WTC11 (cell line): ENCODE measurements around the gene MAT2A. TPM values are rescaled to one million over a fixed set of nuclear protein-coding genes. Genes with fewer than 3 reads are reported as not detected.

Experiments used
- ATAC-seq: fragments of 200-7000 bp; cut with Tn5 transposase; 2 replicates; pipeline ENCODE4 v1.10.0; 2021; ENCODE audit warnings: mild to moderate bottlenecking, moderate library complexity
- CTCF ChIA-PET: fragments of 300-600 bp; sonication (Branson Sonifier 250); formaldehyde crosslinking; loops from one replicate; lab custom pipeline; 2021; ENCODE audit warnings: antibody characterized with exemption; lab: Charles Lee
- POLR2A ChIA-PET: fragments of 350-600 bp; sonication (Branson Sonifier 250); formaldehyde crosslinking; loops from one replicate; lab custom pipeline; 2021; ENCODE audit warnings: antibody characterized with exemption; lab: Charles Lee
- DNase-seq: peaks from one replicate; pipeline ENCODE4 v3.0.0; 2021; ENCODE audit warnings: low spot score
- H3K27ac Mint-ChIP-seq: 2 replicates; pipeline ENCODE4 v1.8.0; 2021; ENCODE audit warnings: mixed read lengths
- H3K27me3 Mint-ChIP-seq: 2 replicates; pipeline ENCODE4 v1.8.0; 2021; ENCODE audit warnings: low read depth, mild to moderate bottlenecking, moderate library complexity, mixed read lengths
- H3K36me3 Mint-ChIP-seq: 2 replicates; pipeline ENCODE4 v1.8.0; 2021; ENCODE audit warnings: mixed read lengths
- H3K4me1 Mint-ChIP-seq: 2 replicates; pipeline ENCODE4 v1.8.0; 2022; ENCODE audit warnings: mixed read lengths
- H3K4me3 Mint-ChIP-seq: 2 replicates; pipeline ENCODE4 v1.8.0; 2021; ENCODE audit warnings: mild to moderate bottlenecking, moderate library complexity, mixed read lengths
- H3K9me3 Mint-ChIP-seq: 2 replicates; pipeline ENCODE4 v1.8.0; 2021; ENCODE audit warnings: mixed read lengths
- CREB1 ChIP-seq: sonication (generic); formaldehyde crosslinking; IDR thresholded peaks from 2 replicates; pipeline ENCODE4 v1.8.0; 2023; ENCODE audit warnings: mild to moderate bottlenecking, missing genetic modification reagents
- CREM ChIP-seq: sonication (generic); formaldehyde crosslinking; IDR thresholded peaks from 2 replicates; pipeline ENCODE4 v1.8.1; 2022; ENCODE audit warnings: mild to moderate bottlenecking, missing genetic modification reagents, moderate library complexity
- ESRRA ChIP-seq: sonication (generic); formaldehyde crosslinking; IDR thresholded peaks from 2 replicates; pipeline ENCODE4 v1.8.1; 2022; ENCODE audit warnings: mild to moderate bottlenecking, missing genetic modification reagents, borderline replicate concordance
- FOXK1 ChIP-seq: sonication (generic); formaldehyde crosslinking; IDR thresholded peaks from 2 replicates; pipeline ENCODE4 v1.8.0; 2022; ENCODE audit warnings: mild to moderate bottlenecking, moderate library complexity, missing genetic modification reagents
- GRHL2 ChIP-seq: fragments of 250-450 bp; sonication (Bioruptor Pico); IDR thresholded peaks from 2 replicates; pipeline ENCODE4 v1.8.0; 2022; ENCODE audit warnings: mild to moderate bottlenecking, moderate library complexity; ENCODE audit not compliant: insufficient replicate concordance, severe bottlenecking
- IRF2 ChIP-seq: sonication (generic); formaldehyde crosslinking; IDR thresholded peaks from 2 replicates; pipeline ENCODE4 v1.8.0; 2022; ENCODE audit warnings: low read depth, missing genetic modification reagents, borderline replicate concordance
- JUN ChIP-seq: sonication (generic); formaldehyde crosslinking; IDR thresholded peaks from 2 replicates; pipeline ENCODE4 v1.8.0; 2023; ENCODE audit warnings: mild to moderate bottlenecking, missing genetic modification reagents
- MXD4 ChIP-seq: fragments of 250-450 bp; sonication (Bioruptor Pico); IDR thresholded peaks from 2 replicates; pipeline ENCODE4 v1.8.0; 2021; ENCODE audit warnings: mild to moderate bottlenecking, moderate library complexity, borderline replicate concordance
- NFYB ChIP-seq: sonication (generic); formaldehyde crosslinking; conservative IDR thresholded peaks from 2 replicates; pipeline ENCODE4 v1.8.0; 2022; ENCODE audit warnings: low read depth, missing genetic modification reagents
- NR1H2 ChIP-seq: sonication (generic); formaldehyde crosslinking; IDR thresholded peaks from 2 replicates; pipeline ENCODE4 v1.9.0; 2021; ENCODE audit warnings: mild to moderate bottlenecking, moderate library complexity, missing genetic modification reagents
- PREB ChIP-seq: sonication (generic); formaldehyde crosslinking; IDR thresholded peaks from 2 replicates; pipeline ENCODE4 v1.8.1; 2022; ENCODE audit warnings: mild to moderate bottlenecking, missing genetic modification reagents, moderate library complexity, borderline replicate concordance
- SMAD3 ChIP-seq: sonication (generic); formaldehyde crosslinking; IDR thresholded peaks from 2 replicates; pipeline ENCODE4 v1.8.0; 2022; ENCODE audit warnings: missing genetic modification reagents, mild to moderate bottlenecking, borderline replicate concordance
- SMAD4 ChIP-seq: sonication (generic); formaldehyde crosslinking; IDR thresholded peaks from 2 replicates; pipeline ENCODE4 v1.8.0; 2022; ENCODE audit warnings: mild to moderate bottlenecking, missing genetic modification reagents
- SOX15 ChIP-seq: fragments of 250-450 bp; sonication (Bioruptor Pico); IDR thresholded peaks from 2 replicates; pipeline ENCODE4 v1.9.0; 2021; ENCODE audit warnings: mild to moderate bottlenecking
- SP1 ChIP-seq: sonication (generic); formaldehyde crosslinking; conservative IDR thresholded peaks from 2 replicates; pipeline ENCODE4 v1.8.1; 2022; ENCODE audit warnings: missing genetic modification reagents
- TP53 ChIP-seq: sonication (generic); formaldehyde crosslinking; IDR thresholded peaks from 2 replicates; pipeline ENCODE4 v1.8.1; 2023; ENCODE audit warnings: mild to moderate bottlenecking, missing genetic modification reagents
- USF2 ChIP-seq: sonication (generic); formaldehyde crosslinking; IDR thresholded peaks from 2 replicates; pipeline ENCODE4 v1.8.1; 2023; ENCODE audit warnings: mild to moderate bottlenecking, missing genetic modification reagents, moderate library complexity
- ZNF121 ChIP-seq: sonication (generic); formaldehyde crosslinking; IDR thresholded peaks from 2 replicates; pipeline ENCODE4 v1.8.0; 2023; ENCODE audit warnings: missing genetic modification reagents
- ZNF232 ChIP-seq: sonication (generic); formaldehyde crosslinking; IDR thresholded peaks from 2 replicates; pipeline ENCODE4 v1.8.0; 2022; ENCODE audit warnings: mild to moderate bottlenecking, missing genetic modification reagents
- ZNF263 ChIP-seq: sonication (generic); formaldehyde crosslinking; IDR thresholded peaks from 2 replicates; pipeline ENCODE4 v1.8.1; 2022; ENCODE audit warnings: low read depth, mild to moderate bottlenecking, moderate library complexity, missing genetic modification reagents
- ZNF317 ChIP-seq: sonication (generic); formaldehyde crosslinking; IDR thresholded peaks from 2 replicates; pipeline ENCODE4 v1.8.1; 2023; ENCODE audit warnings: low read depth, mild to moderate bottlenecking, moderate library complexity, missing genetic modification reagents, borderline replicate concordance
- ZNF671 ChIP-seq: fragments of 250-450 bp; sonication (Bioruptor Pico); IDR thresholded peaks from 2 replicates; pipeline ENCODE4 v1.8.0; 2021; ENCODE audit warnings: mild to moderate bottlenecking
- total RNA-seq: library from RNA; stranded (reverse); gene quantifications from 3 replicates; pipeline ENCODE4 v1.2.3, GENCODE V29; 2021
- TF ChIP-seq, protein P1 (sequence below): sonication (generic); formaldehyde crosslinking; IDR thresholded peaks from 2 replicates; pipeline ENCODE4 v1.8.1; 2022; ENCODE audit warnings: mild to moderate bottlenecking, moderate library complexity, missing genetic modification reagents
- TF ChIP-seq, protein P2 (sequence below): fragments of 250-450 bp; sonication (Bioruptor Pico); IDR thresholded peaks from 2 replicates; pipeline ENCODE4 v1.9.0; 2021; ENCODE audit warnings: mild to moderate bottlenecking
- TF ChIP-seq, protein P3 (sequence below): sonication (generic); formaldehyde crosslinking; IDR thresholded peaks from 2 replicates; pipeline ENCODE4 v1.8.0; 2022; ENCODE audit warnings: mild to moderate bottlenecking, missing genetic modification reagents
- TF ChIP-seq, protein P4 (sequence below): sonication (generic); formaldehyde crosslinking; IDR thresholded peaks from 2 replicates; pipeline ENCODE4 v1.8.0; 2022; ENCODE audit warnings: missing genetic modification reagents

MAT2A gene
- total RNA-seq, 1 experiment from 2014 or later, result 222 TPM

DNA sequence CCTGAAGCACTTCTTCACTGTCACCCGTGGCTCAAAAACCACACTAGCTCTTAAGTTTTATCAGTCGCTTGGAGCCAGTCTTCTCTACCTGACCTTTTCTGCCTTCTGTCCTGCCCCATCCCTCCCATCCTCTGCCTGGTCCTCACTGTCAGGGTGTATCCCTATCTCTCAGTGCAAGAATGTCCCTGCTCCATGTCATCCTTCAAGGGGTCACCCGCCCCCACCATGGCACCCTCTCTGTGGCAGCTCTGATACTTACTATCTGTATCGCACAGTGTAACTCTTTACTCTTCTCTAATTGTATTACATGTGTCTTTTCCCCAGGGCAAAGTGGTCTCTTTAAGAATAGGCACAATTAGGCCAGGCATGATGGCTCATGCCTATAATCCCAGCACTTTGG is 49.7 kb downstream of the MAT2A start:
- no peak overlapping the region for H3K4me3 Mint-ChIP-seq
- DNase-seq (no peak), ATAC-seq (no peak)
- no peak overlapping the region for H3K27ac Mint-ChIP-seq
- CTCF ChIA-PET, result no interaction called here
- no peaks in the 10 kb centered on the region for H3K9me3 Mint-ChIP-seq
- POLR2A ChIA-PET, result interaction anchor here (0.6 kb wide), 1 partner anchor 17 kb away, joined by 3 read pairs; no protein-coding TSS in a partner anchor
- no peaks in the 10 kb centered on the region for H3K36me3 Mint-ChIP-seq
- H3K27me3 Mint-ChIP-seq, result peaks cover 38% of the 10 kb centered on the region
- H3K4me1 Mint-ChIP-seq, result peaks cover 11% of the 10 kb centered on the region
- TF ChIP-seq CREB1 (CRISPR knock-in tag), result no peak
- TF ChIP-seq, protein P1, sequence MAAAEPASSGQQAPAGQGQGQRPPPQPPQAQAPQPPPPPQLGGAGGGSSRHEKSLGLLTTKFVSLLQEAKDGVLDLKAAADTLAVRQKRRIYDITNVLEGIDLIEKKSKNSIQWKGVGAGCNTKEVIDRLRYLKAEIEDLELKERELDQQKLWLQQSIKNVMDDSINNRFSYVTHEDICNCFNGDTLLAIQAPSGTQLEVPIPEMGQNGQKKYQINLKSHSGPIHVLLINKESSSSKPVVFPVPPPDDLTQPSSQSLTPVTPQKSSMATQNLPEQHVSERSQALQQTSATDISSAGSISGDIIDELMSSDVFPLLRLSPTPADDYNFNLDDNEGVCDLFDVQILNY, result no peak
- no peak for TF ChIP-seq SMAD4 (CRISPR knock-in tag)
- no peak for TF ChIP-seq CREM
- no peak for TF ChIP-seq GRHL2 (CRISPR knock-in tag)
- TF ChIP-seq ZNF671 (CRISPR knock-in tag), result no peak
- no peak for TF ChIP-seq JUN (CRISPR knock-in tag)
- no peak for TF ChIP-seq NFYB
- no peak for TF ChIP-seq SOX15
- TF ChIP-seq ESRRA (CRISPR knock-in tag), result no peak
- TF ChIP-seq FOXK1 (CRISPR knock-in tag), result no peak
- no peak for TF ChIP-seq ZNF121 (CRISPR knock-in tag)
- TF ChIP-seq SMAD3 (CRISPR knock-in tag), result no peak
- TF ChIP-seq, protein P2, sequence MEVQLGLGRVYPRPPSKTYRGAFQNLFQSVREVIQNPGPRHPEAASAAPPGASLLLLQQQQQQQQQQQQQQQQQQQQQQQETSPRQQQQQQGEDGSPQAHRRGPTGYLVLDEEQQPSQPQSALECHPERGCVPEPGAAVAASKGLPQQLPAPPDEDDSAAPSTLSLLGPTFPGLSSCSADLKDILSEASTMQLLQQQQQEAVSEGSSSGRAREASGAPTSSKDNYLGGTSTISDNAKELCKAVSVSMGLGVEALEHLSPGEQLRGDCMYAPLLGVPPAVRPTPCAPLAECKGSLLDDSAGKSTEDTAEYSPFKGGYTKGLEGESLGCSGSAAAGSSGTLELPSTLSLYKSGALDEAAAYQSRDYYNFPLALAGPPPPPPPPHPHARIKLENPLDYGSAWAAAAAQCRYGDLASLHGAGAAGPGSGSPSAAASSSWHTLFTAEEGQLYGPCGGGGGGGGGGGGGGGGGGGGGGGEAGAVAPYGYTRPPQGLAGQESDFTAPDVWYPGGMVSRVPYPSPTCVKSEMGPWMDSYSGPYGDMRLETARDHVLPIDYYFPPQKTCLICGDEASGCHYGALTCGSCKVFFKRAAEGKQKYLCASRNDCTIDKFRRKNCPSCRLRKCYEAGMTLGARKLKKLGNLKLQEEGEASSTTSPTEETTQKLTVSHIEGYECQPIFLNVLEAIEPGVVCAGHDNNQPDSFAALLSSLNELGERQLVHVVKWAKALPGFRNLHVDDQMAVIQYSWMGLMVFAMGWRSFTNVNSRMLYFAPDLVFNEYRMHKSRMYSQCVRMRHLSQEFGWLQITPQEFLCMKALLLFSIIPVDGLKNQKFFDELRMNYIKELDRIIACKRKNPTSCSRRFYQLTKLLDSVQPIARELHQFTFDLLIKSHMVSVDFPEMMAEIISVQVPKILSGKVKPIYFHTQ (CRISPR knock-in tag), result no peak
- no peak for TF ChIP-seq TP53 (CRISPR knock-in tag)
- TF ChIP-seq, all 79 proteins: peak for 0

GRCh38 chr2:85589181-85589580 is 50.2 kb downstream of the MAT2A start:
- TF ChIP-seq NFYB, result no peak
- TF ChIP-seq, protein P3, sequence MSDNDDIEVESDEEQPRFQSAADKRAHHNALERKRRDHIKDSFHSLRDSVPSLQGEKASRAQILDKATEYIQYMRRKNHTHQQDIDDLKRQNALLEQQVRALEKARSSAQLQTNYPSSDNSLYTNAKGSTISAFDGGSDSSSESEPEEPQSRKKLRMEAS (CRISPR knock-in tag), result no peak
- TF ChIP-seq ZNF263 (CRISPR knock-in tag), result no peak
- no peak for TF ChIP-seq USF2 (CRISPR knock-in tag)
- no peak for TF ChIP-seq MXD4 (CRISPR knock-in tag)
- TF ChIP-seq ZNF232 (CRISPR knock-in tag), result no peak
- TF ChIP-seq NR1H2 (CRISPR knock-in tag), result no peak
- TF ChIP-seq ZNF317, result no peak
- TF ChIP-seq SP1 (CRISPR knock-in tag), result no peak
- TF ChIP-seq, protein P4, sequence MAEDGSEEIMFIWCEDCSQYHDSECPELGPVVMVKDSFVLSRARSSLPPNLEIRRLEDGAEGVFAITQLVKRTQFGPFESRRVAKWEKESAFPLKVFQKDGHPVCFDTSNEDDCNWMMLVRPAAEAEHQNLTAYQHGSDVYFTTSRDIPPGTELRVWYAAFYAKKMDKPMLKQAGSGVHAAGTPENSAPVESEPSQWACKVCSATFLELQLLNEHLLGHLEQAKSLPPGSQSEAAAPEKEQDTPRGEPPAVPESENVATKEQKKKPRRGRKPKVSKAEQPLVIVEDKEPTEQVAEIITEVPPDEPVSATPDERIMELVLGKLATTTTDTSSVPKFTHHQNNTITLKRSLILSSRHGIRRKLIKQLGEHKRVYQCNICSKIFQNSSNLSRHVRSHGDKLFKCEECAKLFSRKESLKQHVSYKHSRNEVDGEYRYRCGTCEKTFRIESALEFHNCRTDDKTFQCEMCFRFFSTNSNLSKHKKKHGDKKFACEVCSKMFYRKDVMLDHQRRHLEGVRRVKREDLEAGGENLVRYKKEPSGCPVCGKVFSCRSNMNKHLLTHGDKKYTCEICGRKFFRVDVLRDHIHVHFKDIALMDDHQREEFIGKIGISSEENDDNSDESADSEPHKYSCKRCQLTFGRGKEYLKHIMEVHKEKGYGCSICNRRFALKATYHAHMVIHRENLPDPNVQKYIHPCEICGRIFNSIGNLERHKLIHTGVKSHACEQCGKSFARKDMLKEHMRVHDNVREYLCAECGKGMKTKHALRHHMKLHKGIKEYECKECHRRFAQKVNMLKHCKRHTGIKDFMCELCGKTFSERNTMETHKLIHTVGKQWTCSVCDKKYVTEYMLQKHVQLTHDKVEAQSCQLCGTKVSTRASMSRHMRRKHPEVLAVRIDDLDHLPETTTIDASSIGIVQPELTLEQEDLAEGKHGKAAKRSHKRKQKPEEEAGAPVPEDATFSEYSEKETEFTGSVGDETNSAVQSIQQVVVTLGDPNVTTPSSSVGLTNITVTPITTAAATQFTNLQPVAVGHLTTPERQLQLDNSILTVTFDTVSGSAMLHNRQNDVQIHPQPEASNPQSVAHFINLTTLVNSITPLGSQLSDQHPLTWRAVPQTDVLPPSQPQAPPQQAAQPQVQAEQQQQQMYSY, result no peak
- TF ChIP-seq PREB, result no peak
- no peak for TF ChIP-seq IRF2 (CRISPR knock-in tag)
- DNase-seq, result no peak
- Mint-ChIP-seq H3K4me1 (peaks cover 13% of the 10 kb centered on the region), H3K27me3 (peaks cover 33% of the 10 kb centered on the region), H3K4me3 (no peak overlapping the region), H3K36me3 (no peaks in the 10 kb centered on the region), H3K27ac (no peak overlapping the region), H3K9me3 (no peaks in the 10 kb centered on the region)
- no peak for ATAC-seq
- ChIA-PET CTCF (no interaction called here), POLR2A (no interaction called here)
